Measurements from ENCODE around the gene ELMO1. TPM values are rescaled to one million over a fixed set of nuclear protein-coding genes. Genes with fewer than 3 reads are reported as not detected.
A peak's percentile ranks its signal among the peaks of the same experiment; 100 is the strongest.

Gene ELMO1
- total RNA-seq, 1 donor = 508 TPM

DNA sequence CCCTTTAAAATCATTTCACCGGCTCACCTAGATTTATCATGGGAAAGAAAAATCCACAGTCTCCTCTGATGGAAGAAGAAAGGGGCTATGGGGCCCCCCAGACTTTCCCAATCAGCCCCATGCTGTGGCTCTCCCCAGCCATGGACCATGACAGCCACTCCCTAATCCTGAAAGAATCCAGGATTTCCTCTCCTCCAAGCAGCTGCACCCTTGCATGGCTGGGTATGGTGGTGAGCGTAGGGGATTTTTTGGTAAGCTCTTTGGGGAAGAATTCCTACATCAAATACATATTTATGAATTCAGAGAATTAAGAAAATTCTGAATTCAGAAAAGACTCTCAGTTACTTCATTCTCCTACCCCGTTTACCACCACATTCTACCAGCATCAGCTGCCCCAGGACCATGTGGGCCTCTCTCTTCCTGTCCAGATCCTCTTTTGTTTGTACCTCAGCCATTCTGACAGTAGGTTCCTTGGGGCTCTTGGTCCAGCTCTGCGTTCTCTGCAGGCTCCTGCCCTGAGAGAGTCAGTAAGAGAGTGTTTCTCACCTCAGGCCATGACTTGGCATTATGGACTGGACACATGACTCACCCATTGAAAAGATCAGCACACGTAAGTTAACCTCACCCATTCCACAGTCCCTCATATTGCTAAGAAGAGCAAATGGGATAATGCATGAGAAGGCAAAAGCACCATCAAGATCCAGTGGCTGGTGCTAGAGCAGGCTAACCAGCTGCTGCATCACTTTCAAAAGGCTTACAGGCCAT is 337.8 kb downstream of the ELMO1 start:
- no peak for DNase-seq (ENCODE audit: low read depth in 2 of 3, low spot score in 2 of 3)

DNA sequence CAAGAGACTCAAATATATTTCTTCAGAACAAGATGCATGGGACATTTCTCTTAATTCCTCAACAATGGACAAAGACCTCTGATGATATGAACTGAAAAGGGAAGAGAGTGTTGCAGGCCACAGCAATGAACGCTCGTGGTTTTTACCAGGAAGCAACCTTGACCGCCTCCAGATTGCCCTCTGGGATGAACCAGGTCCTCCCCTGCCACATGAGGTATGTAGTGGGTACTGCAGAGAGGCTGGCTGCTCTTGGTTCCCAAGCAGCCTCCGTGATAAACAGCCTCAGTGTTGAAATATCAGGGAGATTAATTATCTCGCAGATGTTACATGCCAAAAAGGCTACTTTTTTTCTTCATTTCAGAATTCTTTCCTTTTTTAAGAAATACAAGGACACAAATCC is 338.8 kb downstream of the ELMO1 start:
- DNase-seq (ENCODE audit: low read depth in 2 of 3, low spot score in 2 of 3) = peak in 1 of 3 donors; percentile 6

DNA sequence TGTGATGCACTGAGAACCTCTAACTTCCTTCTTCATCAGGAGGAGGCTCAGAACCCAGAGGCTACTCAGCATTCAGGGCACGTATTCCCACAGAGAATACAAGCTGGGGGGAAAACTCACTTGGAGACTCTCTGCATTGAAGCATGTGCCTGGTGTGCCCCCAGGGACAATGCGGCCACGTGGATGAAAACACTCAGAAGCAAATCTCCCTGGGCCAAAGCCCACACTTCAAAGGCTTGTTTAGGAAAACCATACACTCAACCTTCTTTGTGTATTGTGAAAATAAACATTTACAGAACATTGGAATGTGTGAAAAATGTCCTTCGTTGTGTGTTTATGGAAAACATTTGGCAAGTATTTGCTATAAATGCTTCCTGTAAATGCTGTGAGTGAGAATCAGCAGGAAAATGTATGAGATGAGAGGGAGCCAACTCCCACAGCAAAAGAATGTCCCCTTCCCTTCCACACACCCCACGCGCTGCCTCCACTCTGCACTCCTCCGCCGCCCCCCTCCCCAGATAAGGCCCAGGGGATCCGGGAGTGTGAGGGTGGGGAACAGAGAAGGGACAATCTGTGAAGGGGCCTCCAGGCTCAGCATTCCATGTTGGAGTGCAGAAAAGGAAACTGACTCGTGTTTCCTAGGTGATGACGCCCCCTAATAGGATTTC is 339.5 kb downstream of the ELMO1 start:
- DNase-seq (ENCODE audit: low read depth in 2 of 3, low spot score in 2 of 3) = no peak

DNA sequence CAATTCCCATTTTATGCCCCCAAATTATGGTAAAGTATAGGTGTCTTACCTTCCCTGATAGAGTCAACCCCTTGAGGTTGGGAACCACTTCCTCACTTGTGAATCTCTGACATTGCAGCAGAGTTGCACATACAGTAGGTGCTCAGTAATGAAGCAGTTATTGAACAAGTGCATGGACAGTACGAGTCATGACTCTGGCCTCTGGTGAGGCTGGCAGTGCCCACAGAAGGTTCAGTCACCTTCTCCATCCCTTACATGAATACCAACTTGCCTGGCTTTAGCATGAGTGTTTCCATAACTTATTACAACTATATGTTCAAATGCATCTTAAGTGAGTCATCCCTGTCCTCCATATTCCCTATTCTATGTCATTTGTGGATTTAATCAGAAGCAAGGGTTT is 340.0 kb downstream of the ELMO1 start:
- no peak for DNase-seq (ENCODE audit: low read depth in 2 of 3, low spot score in 2 of 3)

DNA sequence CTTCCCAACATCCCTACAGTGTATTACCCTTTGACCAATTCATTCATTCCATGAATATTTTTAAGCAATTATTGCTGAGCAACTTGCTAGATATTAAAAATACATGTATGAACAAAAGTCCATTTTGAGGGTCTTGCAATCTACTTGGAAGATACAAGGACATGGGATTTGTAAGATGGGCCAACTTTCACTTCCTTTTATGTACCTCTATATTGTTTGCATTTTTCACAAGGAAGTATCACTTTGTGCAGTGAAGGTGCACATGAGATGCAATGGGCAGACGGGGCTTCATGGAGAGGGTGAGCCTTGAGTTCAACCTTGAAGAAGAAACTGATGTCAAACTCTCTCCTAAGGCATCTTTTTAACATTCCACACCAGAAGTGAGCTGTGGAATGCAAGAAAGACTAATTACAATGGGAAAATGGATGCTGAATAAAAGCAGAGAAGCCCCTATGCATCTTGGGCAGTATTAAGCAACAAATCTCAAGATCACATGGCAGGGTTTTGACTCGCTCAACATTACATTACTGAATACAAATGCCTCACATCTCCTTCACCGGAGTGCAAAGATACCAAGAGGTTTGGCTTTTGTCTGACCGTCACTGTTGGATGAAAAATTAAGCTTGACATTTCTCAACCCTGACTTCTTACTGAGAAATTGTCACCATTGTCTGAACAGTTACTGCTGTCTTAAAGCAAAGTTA is 341.5 kb downstream of the ELMO1 start:
- DNase-seq (ENCODE audit: low read depth in 2 of 3, low spot score in 2 of 3) = no peak

DNA sequence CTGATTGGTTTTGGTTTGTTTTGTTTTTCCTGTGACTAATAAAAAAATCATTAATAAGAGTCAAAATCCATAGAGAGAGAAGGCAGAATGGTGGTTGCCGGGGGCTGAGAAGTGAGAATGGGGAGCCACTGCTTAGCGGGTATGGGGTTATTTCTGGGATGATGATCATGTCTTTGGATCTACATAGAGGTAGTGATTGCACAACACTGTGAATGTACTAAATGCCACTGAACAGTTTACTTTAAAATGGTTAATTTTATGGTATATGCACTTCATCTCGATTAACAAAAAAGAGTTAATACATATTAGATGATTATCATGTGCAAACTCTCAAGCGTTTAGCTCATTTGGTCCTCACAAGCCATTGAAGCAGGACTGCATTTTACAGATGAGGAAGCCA is 342.9 kb downstream of the ELMO1 start:
- no peak for DNase-seq (ENCODE audit: low read depth in 2 of 3, low spot score in 2 of 3)

DNA sequence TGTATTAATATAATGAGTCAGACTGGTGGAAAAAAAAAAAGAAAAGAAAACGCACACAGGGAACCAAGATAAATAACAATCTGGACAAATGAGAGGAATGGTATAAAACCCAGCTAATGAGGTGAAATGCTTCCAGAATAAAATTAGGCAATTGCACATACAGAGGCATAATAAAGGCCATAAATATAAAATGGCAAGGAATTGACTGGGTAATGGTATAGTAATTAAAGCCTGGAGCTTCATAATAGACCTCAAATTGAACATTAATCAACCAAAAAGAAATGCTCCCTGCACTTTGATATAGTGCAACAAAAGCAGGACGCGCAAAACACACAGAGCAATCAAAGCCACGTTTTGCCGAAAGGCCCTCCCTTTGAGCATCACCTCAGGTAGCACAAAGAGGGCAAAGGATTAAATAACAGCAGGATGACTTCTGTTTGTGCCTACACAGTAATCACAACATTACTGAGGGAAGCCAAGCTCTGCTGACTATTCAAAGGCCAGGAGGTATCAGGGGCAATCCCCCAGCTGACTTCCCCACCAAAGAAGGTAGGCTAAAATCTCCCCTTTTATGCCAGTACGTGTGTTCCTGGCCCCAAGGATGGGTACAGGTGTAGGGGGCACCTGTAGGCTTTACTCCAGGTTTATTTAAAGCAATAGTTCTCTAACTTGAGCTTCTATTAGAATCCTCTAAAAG is 343.7 kb downstream of the ELMO1 start:
- no peak for DNase-seq (ENCODE audit: low read depth in 2 of 3, low spot score in 2 of 3)

DNA sequence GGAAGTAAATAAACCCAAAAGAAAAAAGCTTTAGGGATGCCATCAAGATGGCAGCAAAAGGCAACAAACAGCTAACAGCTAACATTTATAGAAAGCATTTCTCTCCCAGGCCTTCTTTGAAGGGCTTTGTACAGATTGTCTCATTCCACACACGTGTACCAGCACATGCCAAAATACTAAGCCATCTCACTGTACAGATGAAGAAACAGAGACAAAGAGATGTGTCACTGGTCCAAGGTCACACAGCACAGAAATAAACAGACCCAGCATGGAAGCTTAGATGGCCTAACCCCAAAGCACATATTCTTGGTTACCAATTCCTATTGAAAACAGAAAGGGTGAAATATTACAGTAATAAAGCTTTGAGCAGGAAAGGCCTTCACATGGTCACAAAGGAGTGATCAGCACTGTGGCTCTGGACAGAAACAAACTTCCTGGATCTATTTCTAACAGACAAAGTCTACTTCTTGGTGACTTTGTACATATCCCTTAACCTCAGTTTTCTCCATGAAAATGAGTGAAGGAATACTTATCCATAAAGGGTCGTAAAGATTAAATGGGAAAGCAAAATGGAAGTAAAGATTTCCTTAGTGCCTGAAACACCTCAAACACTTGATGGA is 346.0 kb downstream of the ELMO1 start:
- no peak for DNase-seq (ENCODE audit: low read depth in 2 of 3, low spot score in 2 of 3)

DNA sequence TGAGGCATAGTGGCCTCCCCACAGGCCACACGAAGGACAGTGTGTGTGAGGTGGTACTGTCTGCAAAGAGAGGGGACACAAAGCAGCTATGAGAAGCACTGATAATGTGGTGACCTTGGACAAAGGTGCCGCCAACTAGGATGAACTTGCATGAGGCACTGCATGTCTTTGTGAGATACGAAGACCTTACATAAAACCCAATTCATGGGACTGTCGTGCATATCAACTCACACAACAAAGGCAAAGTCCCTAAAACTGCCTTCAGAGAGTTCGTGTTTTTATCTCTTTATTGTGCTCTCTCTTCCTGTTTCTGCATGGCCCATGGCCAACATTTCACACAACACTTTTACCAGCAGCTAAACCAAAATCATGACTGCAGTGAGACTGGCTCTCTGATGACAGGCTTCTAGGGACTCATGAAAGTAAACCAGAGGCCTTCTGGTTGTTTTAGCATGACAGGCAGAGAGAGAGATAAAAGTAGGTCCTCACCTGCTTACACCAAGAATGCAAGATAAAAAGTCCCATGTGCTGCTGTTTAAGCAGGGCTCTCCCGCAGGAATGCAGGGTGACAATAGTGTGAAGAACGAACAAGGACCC is 347.8 kb downstream of the ELMO1 start:
- DNase-seq (ENCODE audit: low read depth in 2 of 3, low spot score in 2 of 3) = peak; percentile 2 to 71 (median 37)

DNA sequence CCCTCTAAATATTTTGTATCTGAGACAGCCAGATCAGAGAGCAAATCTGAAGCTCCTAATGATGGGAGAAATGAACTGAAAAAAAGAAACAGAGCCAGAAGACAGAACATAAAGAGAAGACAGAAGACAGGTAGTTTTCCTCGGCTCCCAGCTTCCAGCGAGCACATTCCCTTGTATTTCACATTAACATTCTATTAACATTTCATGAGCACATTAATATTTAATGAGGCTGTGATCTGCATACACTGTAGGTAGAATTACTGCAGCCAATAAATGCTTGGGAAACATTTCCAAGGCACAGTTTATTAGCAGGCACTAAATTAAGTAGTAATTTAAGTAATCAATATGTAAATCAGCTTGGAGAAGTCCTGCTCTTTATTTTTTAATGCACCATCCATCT is 349.9 kb downstream of the ELMO1 start:
- DNase-seq (ENCODE audit: low read depth in 2 of 3, low spot score in 2 of 3) = no peak

DNA sequence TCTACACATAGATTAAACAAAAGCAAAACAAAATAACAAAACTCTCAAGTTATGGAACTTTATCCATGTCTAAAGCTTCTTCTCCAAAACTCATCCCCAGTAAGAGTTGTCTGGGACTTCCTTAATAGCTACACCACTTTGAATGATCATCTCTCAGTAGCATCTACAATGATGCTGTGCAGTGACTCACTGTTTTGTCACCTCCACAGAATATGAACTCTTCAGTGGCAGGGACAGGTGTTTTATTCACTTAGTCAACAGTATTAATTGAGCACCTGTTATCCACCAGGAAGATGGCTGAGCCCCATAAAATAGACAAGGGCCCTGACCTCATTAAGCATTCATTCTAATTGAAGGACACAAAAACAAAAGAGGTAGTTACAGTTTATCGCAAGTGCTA is 350.7 kb downstream of the ELMO1 start:
- no peak for DNase-seq (ENCODE audit: low read depth in 2 of 3, low spot score in 2 of 3)

DNA sequence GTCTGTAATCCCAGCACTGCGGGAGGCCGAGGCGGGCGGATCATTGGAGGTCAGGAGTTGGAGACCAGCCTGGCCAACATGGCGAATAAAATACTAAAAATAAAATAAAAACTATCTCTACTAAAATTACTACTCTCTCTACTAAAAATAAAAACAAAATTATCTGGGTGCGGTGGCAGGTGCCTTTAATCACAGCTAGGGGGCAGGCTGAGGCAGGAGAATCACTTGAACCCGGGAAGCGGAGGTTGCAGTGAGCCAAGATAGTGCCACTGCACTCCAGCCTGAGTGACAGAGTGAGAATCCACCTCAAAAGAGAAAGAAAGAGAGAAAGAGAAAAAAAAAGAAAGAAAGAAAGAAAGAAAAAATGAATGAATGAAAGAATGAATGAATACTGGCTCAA is 351.4 kb downstream of the ELMO1 start:
- DNase-seq (ENCODE audit: low read depth in 2 of 3, low spot score in 2 of 3) = no peak

DNA sequence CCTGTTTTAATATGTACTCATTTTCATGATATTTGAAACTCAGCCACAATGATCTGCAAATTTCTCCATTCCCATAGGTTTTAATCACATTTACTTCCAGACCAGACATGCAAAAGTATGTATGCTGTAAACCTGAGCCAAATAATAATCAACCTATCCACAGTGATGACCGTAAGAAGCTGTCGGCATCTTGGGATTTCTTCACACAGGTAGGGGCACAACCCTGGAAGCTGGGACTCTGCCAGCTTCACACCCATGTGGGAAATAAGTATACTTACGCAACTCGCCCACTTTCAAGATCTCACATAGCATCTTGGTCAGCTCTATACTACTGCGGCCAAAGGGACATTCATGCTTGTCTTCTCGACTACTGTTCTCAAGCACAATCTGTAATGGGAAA is 352.3 kb downstream of the ELMO1 start:
- no peak for DNase-seq (ENCODE audit: low read depth in 2 of 3, low spot score in 2 of 3)

DNA sequence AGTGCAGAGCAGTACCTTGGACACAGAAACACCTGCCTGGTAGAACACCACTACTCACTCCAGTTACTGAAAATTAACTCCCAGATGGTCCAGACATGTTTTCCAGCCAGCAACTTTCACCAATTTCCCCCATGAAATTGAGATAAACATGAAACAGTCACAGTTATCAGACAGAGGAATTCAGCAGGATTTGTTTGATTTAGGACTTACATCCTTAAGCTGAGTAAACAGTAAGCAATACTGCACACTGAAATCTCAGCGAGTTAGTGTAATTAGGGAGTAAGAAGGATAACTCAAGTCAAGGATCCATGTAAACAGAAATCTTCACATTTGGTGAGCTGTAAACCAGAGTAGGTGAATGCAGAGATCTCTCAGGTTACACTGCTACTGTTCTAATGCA is 353.5 kb downstream of the ELMO1 start:
- no peak for DNase-seq (ENCODE audit: low read depth in 2 of 3, low spot score in 2 of 3)

DNA sequence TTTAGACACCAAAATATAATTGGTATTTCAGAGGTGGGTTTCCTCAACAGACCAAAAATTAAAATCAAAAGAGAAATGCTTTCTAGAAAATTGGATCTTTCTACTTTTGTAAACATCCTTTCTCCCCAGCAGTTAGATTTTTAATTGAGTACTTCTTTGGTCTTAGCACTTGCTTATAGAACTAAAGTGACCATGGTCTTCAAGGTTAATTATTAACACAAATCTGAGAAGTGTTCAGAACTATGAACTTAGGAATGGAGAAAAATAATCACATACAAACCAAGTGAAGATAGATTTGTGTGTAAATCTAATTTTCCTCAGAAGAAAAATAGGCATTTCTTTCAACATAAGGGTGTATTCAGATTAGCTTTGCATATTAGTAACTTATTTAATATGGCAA is 355.4 kb downstream of the ELMO1 start:
- DNase-seq (ENCODE audit: low read depth in 2 of 3, low spot score in 2 of 3) = no peak

DNA sequence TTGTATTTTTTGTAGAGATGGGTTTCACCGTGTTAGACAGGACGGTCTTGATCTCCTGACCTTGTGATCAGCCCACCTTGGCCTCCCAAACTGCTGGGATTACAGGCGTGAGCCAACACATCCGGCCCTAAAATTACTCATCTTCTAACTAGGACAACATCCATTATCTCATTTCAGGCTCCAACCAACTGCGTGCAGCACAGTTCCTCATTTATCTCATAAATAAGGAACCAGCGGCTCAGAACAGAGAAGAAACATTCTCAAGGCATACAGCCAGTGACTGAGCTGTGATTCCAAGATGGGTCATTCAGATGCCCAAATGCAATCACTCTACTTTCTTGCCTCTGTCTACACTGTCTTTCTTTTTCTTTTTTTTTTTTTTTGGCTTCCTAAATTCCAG is 356.1 kb downstream of the ELMO1 start:
- peak in 1 of 3 donors; percentile 22 for DNase-seq (ENCODE audit: low read depth in 2 of 3, low spot score in 2 of 3)

DNA sequence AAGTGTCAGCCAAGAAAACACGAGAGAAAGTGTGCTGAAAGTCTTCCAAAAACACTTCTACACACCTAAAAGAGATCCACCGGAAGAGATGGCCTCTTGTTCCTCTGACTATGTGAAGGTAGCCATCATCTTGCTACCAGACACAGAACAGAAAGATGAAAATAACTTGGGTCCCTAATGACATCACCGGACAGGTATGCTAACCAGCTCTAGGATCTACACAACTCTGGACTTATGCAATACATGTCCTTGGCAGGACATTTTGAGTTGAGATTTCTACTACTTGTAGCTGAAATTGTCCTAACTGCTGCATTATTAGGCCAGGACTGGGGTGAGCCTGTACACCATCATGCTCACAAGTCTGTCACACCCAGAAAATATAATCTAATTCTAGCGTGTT is 358.7 kb downstream of the ELMO1 start:
- DNase-seq (ENCODE audit: low read depth in 2 of 3, low spot score in 2 of 3) = no peak

DNA sequence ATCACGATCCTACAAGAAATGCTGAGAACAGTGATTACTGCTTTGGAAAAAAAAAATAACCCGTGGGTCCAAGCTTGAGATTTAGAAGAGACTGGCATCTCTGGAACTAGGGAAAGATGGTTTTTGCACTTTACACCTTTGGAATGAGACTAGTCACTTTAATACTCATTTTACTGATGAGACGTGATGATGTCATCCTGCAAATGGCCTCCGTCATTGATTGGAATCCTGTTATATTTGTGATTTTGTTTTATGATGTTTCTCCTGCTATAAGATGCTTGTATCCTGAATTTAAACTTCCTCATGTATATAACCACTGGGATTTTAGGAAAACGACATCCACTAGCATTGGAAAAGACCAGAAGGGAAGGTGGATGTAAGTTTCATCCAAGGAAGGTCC is 363.1 kb downstream of the ELMO1 start:
- DNase-seq (ENCODE audit: low read depth in 2 of 3, low spot score in 2 of 3) = no peak

DNA sequence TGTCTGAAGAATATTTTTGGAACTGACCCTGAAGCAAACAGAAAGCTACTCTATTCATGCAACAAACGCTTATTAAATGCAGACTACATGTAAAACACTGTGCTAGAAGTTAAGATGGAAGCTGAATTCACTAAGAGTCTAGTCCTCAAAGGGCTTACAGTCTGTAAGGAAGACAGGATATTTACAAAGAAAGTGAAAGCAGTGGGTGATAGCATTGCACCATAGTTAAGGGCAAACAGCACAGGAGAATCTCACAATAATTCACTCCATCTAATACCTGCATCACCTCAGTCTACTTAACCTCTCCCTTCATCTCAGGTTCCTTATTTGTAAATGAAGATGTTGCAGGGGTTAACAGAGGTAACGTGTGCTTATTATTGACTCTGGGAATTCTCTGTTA is 364.4 kb downstream of the ELMO1 start:
- DNase-seq (ENCODE audit: low read depth in 2 of 3, low spot score in 2 of 3) = no peak

DNA sequence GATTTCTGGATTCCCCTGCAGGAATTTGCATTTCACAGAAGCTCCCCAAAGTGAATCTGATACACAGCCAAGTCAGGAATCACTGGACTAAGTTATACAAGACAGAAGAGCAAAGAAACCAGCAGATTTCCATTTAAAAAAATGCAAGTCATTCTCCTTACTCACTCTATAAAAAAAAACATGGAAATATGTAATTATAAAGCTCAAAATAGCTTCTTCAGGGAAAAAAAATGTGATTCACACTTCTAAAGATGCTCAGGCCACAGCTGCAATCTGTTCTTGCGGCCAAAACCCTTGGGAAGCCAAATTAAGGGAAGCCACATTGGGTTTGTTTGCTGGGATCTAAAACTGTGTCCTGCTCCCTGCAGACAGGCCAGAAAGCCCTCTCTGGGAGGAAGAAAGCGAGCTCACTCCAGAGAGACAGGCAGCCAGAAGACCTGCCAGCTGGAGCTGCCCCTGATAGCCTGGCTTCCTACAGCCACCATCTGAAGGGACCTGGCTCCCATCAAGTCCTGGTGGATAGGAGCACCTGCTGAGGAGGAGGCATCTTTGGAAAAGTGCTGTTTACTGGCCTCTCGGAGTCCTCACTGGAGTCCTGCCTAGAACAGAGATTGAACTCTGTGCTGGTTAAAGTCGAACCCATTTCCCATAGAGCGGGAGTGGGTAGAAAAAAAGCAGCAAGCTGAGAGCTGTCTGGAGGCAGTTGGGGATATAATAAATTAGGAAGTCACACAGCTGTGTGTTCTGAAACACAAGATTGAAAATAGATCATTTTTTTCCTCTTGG is 365.2 kb downstream of the ELMO1 start:
- no peak for DNase-seq (ENCODE audit: low read depth in 2 of 3, low spot score in 2 of 3)
